HCT116 (cell line): ENCODE measurements around the gene COL19A1. TPM values are rescaled to one million over a fixed set of nuclear protein-coding genes. Genes with fewer than 3 reads are reported as not detected.

Experiments used
- ATAC-seq: fragments of 200-7000 bp; cut with Tn5 transposase; 2 replicates; pipeline ENCODE4 v1.9.1; 2020; ENCODE audit warnings: mild to moderate bottlenecking, moderate library complexity
- BruUV-seq: library from RNA; stranded (reverse); fragments of 400-500 nt; replicated peaks from 2 replicates; lab custom pipeline; 2021; lab: Mats Ljungman, UMichigan
- CTCF ChIA-PET: fragments of 300-600 bp; sonication (Branson Sonifier 250); formaldehyde crosslinking; loops from one replicate; lab custom pipeline; 2021; ENCODE audit warnings: antibody characterized with exemption; lab: Charles Lee
- POLR2A ChIA-PET: fragments of 300-600, 350-600 bp; sonication (Branson Sonifier 250); formaldehyde crosslinking; loops from one replicate; lab custom pipeline; 2021; ENCODE audit warnings: antibody characterized with exemption; lab: Charles Lee
- RAD21 ChIA-PET, 2 experiments: fragments of 300-600 bp; sonication (Branson Sonifier 250); formaldehyde crosslinking; loops; one replicate each; lab custom pipeline; 2023; ENCODE audit warnings: low total read pairs in 2 of 2; ENCODE audit not compliant: uncharacterized antibody in 2 of 2, unreplicated experiment in 2 of 2, low non-redundant PET in 1 of 2; lab: Charles Lee
- DNase-seq: peaks from one replicate; pipeline ENCODE4 v3.0.0-alpha.2; 2010; ENCODE audit warnings: low read depth, low spot score
- H2AFZ ChIP-seq: fragments of 200-600 bp; shearing (Covaris generic), sonication (generic); 2 replicates; pipeline ENCODE4 v1.6.1; 2017; ENCODE audit warnings: low read depth, mixed run types, mixed read lengths, antibody characterized with exemption, low read length; ENCODE audit not compliant: poor library complexity, severe bottlenecking
- H3K27ac ChIP-seq: 2 replicates; pipeline ENCODE4 v1.5.1; 2012; ENCODE audit warnings: low read depth, low read length
- H3K27me3 ChIP-seq: fragments of 200-600 bp; sonication (generic); 2 replicates; pipeline ENCODE4 v1.6.1; 2016; ENCODE audit warnings: mixed run types, low read length, mixed read lengths; ENCODE audit not compliant: insufficient read depth
- H3K36me3 ChIP-seq, 2 experiments: fragments of 200-500 bp in 1 of 2; fragments of 200-600 bp in 1 of 2; sonication (Bioruptor generic) in 1 of 2; sonication (generic) in 1 of 2; 2 replicates each; pipeline versions ENCODE4 v1.5.1 to v1.6.1; 2014 to 2016; ENCODE audit warnings: low read length in 2 of 2, inconsistent platforms in 1 of 2, mixed read lengths in 1 of 2, mixed run types in 1 of 2; ENCODE audit not compliant: insufficient read depth in 2 of 2, control insufficient read depth in 1 of 2
- H3K4me1 ChIP-seq, 2 experiments: fragments of 200-600 bp in 1 of 2; sonication (generic) in 1 of 2; 2 replicates each; pipeline versions ENCODE4 v1.5.1 to v1.6.1; 2012 to 2017; ENCODE audit warnings: low read length in 2 of 2, inconsistent platforms in 1 of 2, mild to moderate bottlenecking in 1 of 2, mixed read lengths in 1 of 2, mixed run types in 1 of 2, moderate library complexity in 1 of 2; ENCODE audit not compliant: insufficient read depth in 2 of 2, control insufficient read depth in 1 of 2
- H3K4me2 ChIP-seq: fragments of 200-600 bp; sonication (generic); 2 replicates; pipeline ENCODE4 v1.6.1; 2017; ENCODE audit warnings: mixed run types, low read length, mixed read lengths
- H3K4me3 ChIP-seq, 2 experiments: fragments of 200-600 bp in 1 of 2; sonication (generic) in 1 of 2; replicated peaks in 1 of 2; 2 replicates each; pipeline ENCODE4 v1.5.1; 2011 to 2016; ENCODE audit warnings: low read length in 2 of 2, control low read depth in 1 of 2, low read depth in 1 of 2, mild to moderate bottlenecking in 1 of 2, mixed read lengths in 1 of 2, mixed run types in 1 of 2
- H3K79me2 ChIP-seq: fragments of 200-600 bp; sonication (generic); 2 replicates; pipeline ENCODE4 v1.6.1; 2017; ENCODE audit warnings: mild to moderate bottlenecking, mixed run types, low read length, moderate library complexity, mixed read lengths; ENCODE audit not compliant: insufficient read depth
- H3K9ac ChIP-seq: fragments of 200-600 bp; sonication (generic); 2 replicates; pipeline ENCODE4 v1.6.1; 2016; ENCODE audit warnings: low read length, mixed read lengths
- H3K9me2 ChIP-seq: fragments of 200-600 bp; sonication (generic), shearing (Covaris generic); 2 replicates; pipeline ENCODE4 v1.6.1; 2017; ENCODE audit warnings: mixed run types, mild to moderate bottlenecking, moderate library complexity; ENCODE audit not compliant: insufficient read depth
- H3K9me3 ChIP-seq, 2 experiments: fragments of 200-500 bp in 1 of 2; fragments of 200-600 bp in 1 of 2; sonication (Bioruptor generic) in 1 of 2; sonication (generic) in 1 of 2; 2 replicates each; pipeline ENCODE4 v1.6.1; 2014 to 2017; ENCODE audit warnings: low read length in 2 of 2, mixed read lengths in 2 of 2, inconsistent platforms in 1 of 2, low read depth in 1 of 2, mild to moderate bottlenecking in 1 of 2, mixed run types in 1 of 2, moderate library complexity in 1 of 2; ENCODE audit not compliant: control insufficient read depth in 1 of 2, insufficient read depth in 1 of 2
- H4K20me1 ChIP-seq: fragments of 200-600 bp; sonication (generic), shearing (Covaris generic); 2 replicates; pipeline ENCODE4 v1.6.1; 2017; ENCODE audit warnings: mixed run types, mild to moderate bottlenecking, moderate library complexity; ENCODE audit not compliant: insufficient read depth
- CEBPB ChIP-seq: IDR thresholded peaks from 2 replicates; pipeline ENCODE4 v1.6.1; 2012; ENCODE audit warnings: low read depth
- ELF1 ChIP-seq: IDR thresholded peaks from 2 replicates; pipeline ENCODE4 v1.6.1; 2012; ENCODE audit warnings: low read depth, borderline replicate concordance
- EZH2 ChIP-seq: fragments of 200-600 bp; sonication (generic); IDR thresholded peaks from 2 replicates; pipeline ENCODE4 v1.6.1; 2017; ENCODE audit warnings: antibody characterized with exemption, mixed run types
- FOSL1 ChIP-seq: IDR thresholded peaks from 2 replicates; pipeline ENCODE4 v1.6.1; 2012; ENCODE audit warnings: low read depth
- JUND ChIP-seq: IDR thresholded peaks from 2 replicates; pipeline ENCODE4 v1.6.1; 2012
- POLR2A ChIP-seq: IDR thresholded peaks from 2 replicates; pipeline ENCODE4 v1.7.0; 2011; ENCODE audit warnings: borderline replicate concordance; ENCODE audit not compliant: insufficient read depth, insufficient read length; ENCODE audit errors: extremely low read depth
- POLR2AphosphoS5 ChIP-seq: IDR thresholded peaks from 2 replicates; pipeline ENCODE4 v1.6.1; 2011; ENCODE audit warnings: mild to moderate bottlenecking, low read depth, low read length, moderate library complexity
- RAD21 ChIP-seq: IDR thresholded peaks from 2 replicates; pipeline ENCODE4 v1.6.1; 2012; ENCODE audit warnings: low read depth, mild to moderate bottlenecking
- SIN3A ChIP-seq: IDR thresholded peaks from 2 replicates; pipeline ENCODE4 v1.6.1; 2012; ENCODE audit warnings: low read depth
- SP1 ChIP-seq: IDR thresholded peaks from 2 replicates; pipeline ENCODE4 v1.6.1; 2012; ENCODE audit warnings: low read depth
- SRF ChIP-seq: IDR thresholded peaks from 2 replicates; pipeline ENCODE4 v1.6.1; 2012; ENCODE audit warnings: low read depth
- TCF7L2 ChIP-seq: IDR thresholded peaks from 2 replicates; pipeline ENCODE4 v1.7.0; 2011; ENCODE audit warnings: borderline replicate concordance, inconsistent platforms; ENCODE audit not compliant: insufficient read depth, insufficient read length; ENCODE audit errors: extremely low read depth
- YY1 ChIP-seq: IDR thresholded peaks from 2 replicates; pipeline ENCODE4 v1.6.1; 2011; ENCODE audit warnings: low read length, low read depth, moderate library complexity, mild to moderate bottlenecking; ENCODE audit not compliant: insufficient replicate concordance; ENCODE audit errors: extremely low read depth
- ZNF274 ChIP-seq: fragments of 200-500 bp; sonication (Bioruptor generic); IDR thresholded peaks from 2 replicates; pipeline ENCODE4 v1.6.1; 2014; ENCODE audit warnings: mild to moderate bottlenecking, low read depth, low read length, inconsistent platforms
- intact Hi-C: fragments of 100-400 bp; cut with micrococcal nuclease; formaldehyde crosslinking; loops from 2 replicates; pipeline ENCODE4 v1.10.0; 2022
- total RNA-seq: library from RNA; stranded (reverse); gene quantifications from one replicate; pipeline ENCODE4 v1.2.1, GENCODE V29; 2021; ENCODE audit not compliant: unreplicated experiment
- TF ChIP-seq, protein P1 (sequence below): IDR thresholded peaks from 2 replicates; pipeline ENCODE4 v1.6.1; 2012
- TF ChIP-seq, protein P2 (sequence below): IDR thresholded peaks from 2 replicates; pipeline ENCODE4 v1.6.1; 2012
- TF ChIP-seq, protein P3 (sequence below): IDR thresholded peaks from 2 replicates; pipeline ENCODE4 v1.6.1; 2011; ENCODE audit warnings: mild to moderate bottlenecking, low read length, moderate library complexity; ENCODE audit not compliant: insufficient replicate concordance; ENCODE audit errors: extremely low read depth
- TF ChIP-seq, protein P4 (sequence below): IDR thresholded peaks from 2 replicates; pipeline ENCODE4 v1.6.1; 2012; ENCODE audit warnings: low read depth

The COL19A1 gene
- total RNA-seq, 1 experiment from 2014 or later: not detected

DNA sequence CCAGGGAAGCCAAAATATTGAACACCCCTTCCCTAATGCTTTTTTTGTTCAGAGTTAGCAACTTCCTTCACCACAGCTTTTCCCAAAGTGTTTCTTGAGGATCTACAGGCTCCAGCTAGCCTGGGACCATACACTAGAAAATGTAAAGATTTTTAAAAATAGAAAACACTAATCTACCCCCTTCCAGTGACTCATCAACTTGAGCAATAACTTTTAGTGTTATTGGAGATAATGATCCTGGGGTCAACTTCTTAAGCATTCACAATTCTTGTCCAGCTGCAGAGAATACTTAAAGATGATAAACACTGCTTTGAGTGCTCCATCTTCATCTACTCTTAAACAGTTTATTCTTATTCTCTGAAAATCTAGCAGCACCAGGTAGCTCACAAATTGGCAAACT is 304.9 kb downstream of the COL19A1 start (continued):
- TF ChIP-seq, protein P1, sequence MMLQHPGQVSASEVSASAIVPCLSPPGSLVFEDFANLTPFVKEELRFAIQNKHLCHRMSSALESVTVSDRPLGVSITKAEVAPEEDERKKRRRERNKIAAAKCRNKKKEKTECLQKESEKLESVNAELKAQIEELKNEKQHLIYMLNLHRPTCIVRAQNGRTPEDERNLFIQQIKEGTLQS: no peak
- TF ChIP-seq POLR2A: no peak
- no peak for TF ChIP-seq ELF1
- no peak for TF ChIP-seq POLR2AphosphoS5

DNA sequence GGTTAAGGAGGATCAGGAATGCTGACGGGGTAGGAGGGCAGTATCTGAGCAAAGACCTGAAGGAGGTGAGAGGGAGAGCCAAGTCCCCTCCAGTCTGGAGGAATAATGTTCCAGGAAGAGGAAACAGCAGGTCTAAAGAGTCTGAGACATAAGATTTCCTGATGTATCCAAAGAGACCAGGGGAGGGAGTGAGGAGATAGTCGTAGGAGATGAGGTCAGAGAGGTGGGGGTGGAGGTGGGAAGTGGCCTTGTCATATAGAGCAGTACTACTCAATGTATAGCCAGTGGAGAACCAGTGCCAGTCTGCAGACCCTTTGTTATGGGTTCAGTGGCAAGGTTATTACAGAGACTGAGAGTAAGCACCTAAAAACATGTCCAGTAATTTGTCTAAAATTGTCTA is 305.9 kb downstream of the COL19A1 start:
- TF ChIP-seq RAD21 (no peak), JUND (no peak), SRF (no peak), YY1 (no peak), ELF1 (no peak), SP1 (no peak), POLR2A (no peak), TCF7L2 (no peak), SIN3A (no peak), CEBPB (no peak), EZH2 (no peak), ZNF274 (no peak), FOSL1 (no peak), POLR2AphosphoS5 (no peak)
- TF ChIP-seq, protein P2, sequence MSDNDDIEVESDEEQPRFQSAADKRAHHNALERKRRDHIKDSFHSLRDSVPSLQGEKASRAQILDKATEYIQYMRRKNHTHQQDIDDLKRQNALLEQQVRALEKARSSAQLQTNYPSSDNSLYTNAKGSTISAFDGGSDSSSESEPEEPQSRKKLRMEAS: no peak
- TF ChIP-seq, protein P3, sequence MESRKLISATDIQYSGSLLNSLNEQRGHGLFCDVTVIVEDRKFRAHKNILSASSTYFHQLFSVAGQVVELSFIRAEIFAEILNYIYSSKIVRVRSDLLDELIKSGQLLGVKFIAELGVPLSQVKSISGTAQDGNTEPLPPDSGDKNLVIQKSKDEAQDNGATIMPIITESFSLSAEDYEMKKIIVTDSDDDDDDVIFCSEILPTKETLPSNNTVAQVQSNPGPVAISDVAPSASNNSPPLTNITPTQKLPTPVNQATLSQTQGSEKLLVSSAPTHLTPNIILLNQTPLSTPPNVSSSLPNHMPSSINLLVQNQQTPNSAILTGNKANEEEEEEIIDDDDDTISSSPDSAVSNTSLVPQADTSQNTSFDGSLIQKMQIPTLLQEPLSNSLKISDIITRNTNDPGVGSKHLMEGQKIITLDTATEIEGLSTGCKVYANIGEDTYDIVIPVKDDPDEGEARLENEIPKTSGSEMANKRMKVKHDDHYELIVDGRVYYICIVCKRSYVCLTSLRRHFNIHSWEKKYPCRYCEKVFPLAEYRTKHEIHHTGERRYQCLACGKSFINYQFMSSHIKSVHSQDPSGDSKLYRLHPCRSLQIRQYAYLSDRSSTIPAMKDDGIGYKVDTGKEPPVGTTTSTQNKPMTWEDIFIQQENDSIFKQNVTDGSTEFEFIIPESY: no peak
- TF ChIP-seq, protein P4, sequence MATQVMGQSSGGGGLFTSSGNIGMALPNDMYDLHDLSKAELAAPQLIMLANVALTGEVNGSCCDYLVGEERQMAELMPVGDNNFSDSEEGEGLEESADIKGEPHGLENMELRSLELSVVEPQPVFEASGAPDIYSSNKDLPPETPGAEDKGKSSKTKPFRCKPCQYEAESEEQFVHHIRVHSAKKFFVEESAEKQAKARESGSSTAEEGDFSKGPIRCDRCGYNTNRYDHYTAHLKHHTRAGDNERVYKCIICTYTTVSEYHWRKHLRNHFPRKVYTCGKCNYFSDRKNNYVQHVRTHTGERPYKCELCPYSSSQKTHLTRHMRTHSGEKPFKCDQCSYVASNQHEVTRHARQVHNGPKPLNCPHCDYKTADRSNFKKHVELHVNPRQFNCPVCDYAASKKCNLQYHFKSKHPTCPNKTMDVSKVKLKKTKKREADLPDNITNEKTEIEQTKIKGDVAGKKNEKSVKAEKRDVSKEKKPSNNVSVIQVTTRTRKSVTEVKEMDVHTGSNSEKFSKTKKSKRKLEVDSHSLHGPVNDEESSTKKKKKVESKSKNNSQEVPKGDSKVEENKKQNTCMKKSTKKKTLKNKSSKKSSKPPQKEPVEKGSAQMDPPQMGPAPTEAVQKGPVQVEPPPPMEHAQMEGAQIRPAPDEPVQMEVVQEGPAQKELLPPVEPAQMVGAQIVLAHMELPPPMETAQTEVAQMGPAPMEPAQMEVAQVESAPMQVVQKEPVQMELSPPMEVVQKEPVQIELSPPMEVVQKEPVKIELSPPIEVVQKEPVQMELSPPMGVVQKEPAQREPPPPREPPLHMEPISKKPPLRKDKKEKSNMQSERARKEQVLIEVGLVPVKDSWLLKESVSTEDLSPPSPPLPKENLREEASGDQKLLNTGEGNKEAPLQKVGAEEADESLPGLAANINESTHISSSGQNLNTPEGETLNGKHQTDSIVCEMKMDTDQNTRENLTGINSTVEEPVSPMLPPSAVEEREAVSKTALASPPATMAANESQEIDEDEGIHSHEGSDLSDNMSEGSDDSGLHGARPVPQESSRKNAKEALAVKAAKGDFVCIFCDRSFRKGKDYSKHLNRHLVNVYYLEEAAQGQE: no peak
- TF ChIP-seq, protein P1: no peak
- BruUV-seq: no TSS peak
- no peaks in the 10 kb centered on the region for H4K20me1 ChIP-seq
- ChIA-PET CTCF (no interaction called here), RAD21 (no interaction called here), POLR2A (no interaction called here)
- no peak overlapping the region for H3K27ac ChIP-seq
- no peak overlapping the region for H2AFZ ChIP-seq
- H3K9ac ChIP-seq: no peak overlapping the region
- no peaks in the 10 kb centered on the region for H3K79me2 ChIP-seq
- H3K4me1 ChIP-seq: no peaks in the 10 kb centered on the region
- DNase-seq: no peak
- H3K4me2 ChIP-seq: no peak overlapping the region
- H3K4me3 ChIP-seq: no peak overlapping the region
- no peaks in the 10 kb centered on the region for H3K36me3 ChIP-seq
- intact Hi-C loops: no loop called here
- no peaks in the 10 kb centered on the region for H3K9me3 ChIP-seq
- no peaks in the 10 kb centered on the region for H3K9me2 ChIP-seq
- peaks cover 15% of the 10 kb centered on the region; the same call in 1 of the 2 replicates for H3K27me3 ChIP-seq
- ATAC-seq: no peak
